ENCODE measurements around the gene SALL4.
"Not testable (repeated sequence)": the region's sequence is repeated elsewhere in the genome, so short reads cannot be mapped to it uniquely, and the experiment has no call there.

Gene SALL4

GRCh38 chr20:51750770-51751388 is 51.4 kb downstream of the SALL4 start:
- no peaks in the 10 kb centered on the region for H3K36me3 Mint-ChIP-seq (ENCODE audit: insufficient read depth)
- DNase-seq (no peak), ATAC-seq (replicated peaks) (no peak)
- H3K9me3 Mint-ChIP-seq = no peaks in the 10 kb centered on the region
- H3K27me3 Mint-ChIP-seq = peaks cover 0 to 1% of the 10 kb centered on the region in 2 donors
- no peak overlapping the region for H3K27ac Mint-ChIP-seq
- H3K4me3 Mint-ChIP-seq = no peak overlapping the region
- peaks cover 3 to 4% of the 10 kb centered on the region in 2 donors for H3K4me1 Mint-ChIP-seq (ENCODE audit: low read depth in 2 of 2)

- no peaks in the 10 kb centered on the region for H3K36me3 Mint-ChIP-seq (ENCODE audit: insufficient read depth)
- no peak overlapping the region for H3K4me3 Mint-ChIP-seq
- no peak overlapping the region for H3K27ac Mint-ChIP-seq
- H3K27me3 Mint-ChIP-seq = peaks cover 0 to 8% of the 10 kb centered on the region in 2 donors
- peaks cover 3 to 4% of the 10 kb centered on the region in 2 donors for H3K4me1 Mint-ChIP-seq (ENCODE audit: low read depth in 2 of 2)
- DNase-seq (no peak), ATAC-seq (replicated peaks) (no peak)
- no peaks in the 10 kb centered on the region for H3K9me3 Mint-ChIP-seq
Measured at GRCh38 chr20:51750037-51750769, 52.1 kb downstream of the SALL4 start.

- Mint-ChIP-seq H3K36me3 (ENCODE audit: insufficient read depth) (no peaks in the 10 kb centered on the region), H3K27me3 (peaks cover 0 to 8% of the 10 kb centered on the region in 2 donors), H3K4me1 (ENCODE audit: low read depth in 2 of 2) (peaks cover 3 to 4% of the 10 kb centered on the region in 2 donors), H3K4me3 (no peak overlapping the region), H3K9me3 (no peaks in the 10 kb centered on the region), H3K27ac (no peak overlapping the region)
- ATAC-seq (replicated peaks) (no peak), DNase-seq (no peak)
Measured at GRCh38 chr20:51749674-51750036, 52.7 kb downstream of the SALL4 start.

- Mint-ChIP-seq H3K27me3 (peaks cover 0 to 16% of the 10 kb centered on the region in 2 donors), H3K27ac (no peak overlapping the region), H3K4me3 (no peak overlapping the region), H3K9me3 (no peaks in the 10 kb centered on the region), H3K4me1 (ENCODE audit: low read depth in 2 of 2) (peaks cover 3 to 8% of the 10 kb centered on the region in 2 donors), H3K36me3 (ENCODE audit: insufficient read depth) (no peaks in the 10 kb centered on the region)
- ATAC-seq (replicated peaks) = no peak
- DNase-seq = no peak
Measured at GRCh38 chr20:51747182-51747911, 55.0 kb downstream of the SALL4 start.

- no peaks in the 10 kb centered on the region for H3K36me3 Mint-ChIP-seq (ENCODE audit: insufficient read depth)
- no peak overlapping the region for H3K4me3 Mint-ChIP-seq
- no peaks in the 10 kb centered on the region for H3K9me3 Mint-ChIP-seq
- DNase-seq = no peak
- H3K27ac Mint-ChIP-seq = no peak overlapping the region
- H3K27me3 Mint-ChIP-seq = peaks cover 0 to 16% of the 10 kb centered on the region in 2 donors
- no peak for ATAC-seq (replicated peaks)
- H3K4me1 Mint-ChIP-seq (ENCODE audit: low read depth in 2 of 2) = peaks cover 3 to 8% of the 10 kb centered on the region in 2 donors
Measured at GRCh38 chr20:51745804-51746203, 56.5 kb downstream of the SALL4 start.

GRCh38 chr20:51740838-51741237 is 61.5 kb downstream of the SALL4 start:
- H3K4me1 Mint-ChIP-seq (ENCODE audit: low read depth in 2 of 2) = peaks cover 0 to 4% of the 10 kb centered on the region in 2 donors
- peaks cover 0 to 14% of the 10 kb centered on the region in 2 donors for H3K27me3 Mint-ChIP-seq
- no peak overlapping the region for H3K27ac Mint-ChIP-seq
- H3K36me3 Mint-ChIP-seq (ENCODE audit: insufficient read depth) = no peaks in the 10 kb centered on the region
- DNase-seq (no peak), ATAC-seq (replicated peaks) (no peak)
- H3K4me3 Mint-ChIP-seq = no peak overlapping the region
- H3K9me3 Mint-ChIP-seq = no peaks in the 10 kb centered on the region

- H3K27me3 Mint-ChIP-seq; ATAC-seq (replicated peaks); H3K4me3 Mint-ChIP-seq; H3K9me3 Mint-ChIP-seq; DNase-seq; H3K27ac Mint-ChIP-seq; H3K4me1 Mint-ChIP-seq (ENCODE audit: low read depth in 2 of 2); H3K36me3 Mint-ChIP-seq (ENCODE audit: insufficient read depth): not testable (repeated sequence)
Measured at GRCh38 chr20:51740308-51740707, 62.0 kb downstream of the SALL4 start.

GRCh38 chr20:51739722-51740249 is 62.5 kb downstream of the SALL4 start:
- DNase-seq = no peak
- peaks cover 0 to 8% of the 10 kb centered on the region in 2 donors for H3K27me3 Mint-ChIP-seq
- H3K9me3 Mint-ChIP-seq = no peaks in the 10 kb centered on the region
- no peak overlapping the region for H3K4me3 Mint-ChIP-seq
- H3K36me3 Mint-ChIP-seq (ENCODE audit: insufficient read depth) = no peaks in the 10 kb centered on the region
- no peak overlapping the region for H3K27ac Mint-ChIP-seq
- ATAC-seq (replicated peaks) = no peak
- H3K4me1 Mint-ChIP-seq (ENCODE audit: low read depth in 2 of 2) = peaks cover 0 to 4% of the 10 kb centered on the region in 2 donors

GRCh38 chr20:51738877-51739447 is 63.4 kb downstream of the SALL4 start:
- Mint-ChIP-seq H3K27ac (peak overlapping the region in 1 of 2 donors; percentile 41), H3K4me3 (no peak overlapping the region), H3K9me3 (no peaks in the 10 kb centered on the region), H3K27me3 (peaks cover 0 to 8% of the 10 kb centered on the region in 2 donors), H3K4me1 (ENCODE audit: low read depth in 2 of 2) (peaks cover 0 to 4% of the 10 kb centered on the region in 2 donors), H3K36me3 (ENCODE audit: insufficient read depth) (no peaks in the 10 kb centered on the region)
- DNase-seq (no peak), ATAC-seq (replicated peaks) (no peak)

- not testable (repeated sequence) for H3K27me3 Mint-ChIP-seq; ATAC-seq (replicated peaks); H3K4me3 Mint-ChIP-seq; H3K36me3 Mint-ChIP-seq (ENCODE audit: insufficient read depth); H3K27ac Mint-ChIP-seq; H3K9me3 Mint-ChIP-seq; DNase-seq; H3K4me1 Mint-ChIP-seq (ENCODE audit: low read depth in 2 of 2)
Measured at GRCh38 chr20:51738261-51738660, 64.1 kb downstream of the SALL4 start.

GRCh38 chr20:51736947-51737346 is 65.4 kb downstream of the SALL4 start:
- ATAC-seq (replicated peaks) (no peak), DNase-seq (no peak)
- H3K27ac Mint-ChIP-seq = no peak overlapping the region
- H3K9me3 Mint-ChIP-seq = no peaks in the 10 kb centered on the region
- H3K4me1 Mint-ChIP-seq (ENCODE audit: low read depth in 2 of 2) = peaks cover 2 to 6% of the 10 kb centered on the region in 2 donors
- H3K27me3 Mint-ChIP-seq = peaks cover 0 to 8% of the 10 kb centered on the region in 2 donors
- H3K4me3 Mint-ChIP-seq = no peak overlapping the region
- no peaks in the 10 kb centered on the region for H3K36me3 Mint-ChIP-seq (ENCODE audit: insufficient read depth)

- Mint-ChIP-seq H3K4me3 (no peak overlapping the region), H3K27me3 (peaks cover 0 to 9% of the 10 kb centered on the region in 2 donors)
Measured at GRCh38 chr20:51735728-51736600, 66.4 kb downstream of the SALL4 start.

More at GRCh38 chr20:51735728-51736600, 66.4 kb downstream of the SALL4 start:
- no peak for ATAC-seq (replicated peaks)
- Mint-ChIP-seq H3K4me1 (ENCODE audit: low read depth in 2 of 2) (peaks cover 2 to 6% of the 10 kb centered on the region in 2 donors), H3K36me3 (ENCODE audit: insufficient read depth) (no peaks in the 10 kb centered on the region), H3K9me3 (no peaks in the 10 kb centered on the region), H3K27ac (no peak overlapping the region)
- DNase-seq = no peak

Data from effector memory CD8-positive, alpha-beta T cell (primary cell).